Stimulated activated CD8-positive, alpha-beta memory T cell treated with anti-CD3 and anti-CD28 coated beads, Interleukin-12 subunit alpha, Interleukin-12 subunit beta, amount 100 ng/mL, for 4 hours (primary cell): Measurements from ENCODE around the gene NUP98.

Experiments used
- DNase-seq: peaks from one replicate; pipeline ENCODE4 v3.0.0-alpha.2; 2020; ENCODE audit warnings: low read depth

The NUP98 gene

DNA sequence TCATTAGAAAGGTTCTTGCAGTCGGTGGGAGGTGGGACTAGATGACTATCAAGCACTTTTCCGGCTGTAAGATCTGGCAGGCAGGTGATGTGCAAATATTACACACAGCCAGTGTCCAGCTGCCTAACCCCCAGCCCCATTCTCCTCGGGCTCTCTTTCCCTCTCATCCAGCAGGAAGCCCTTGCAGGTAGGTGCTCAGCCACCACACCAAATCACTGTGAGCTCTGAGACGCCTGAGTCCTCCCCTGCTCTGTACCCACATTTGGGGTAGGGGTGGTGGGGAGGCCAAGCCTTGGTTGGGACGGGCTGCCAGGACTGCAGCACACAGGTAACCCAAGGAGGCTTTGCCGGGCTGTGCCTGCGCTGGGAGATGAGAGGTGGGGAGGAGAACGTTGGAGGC is 156.2 kb downstream of the NUP98 start:
- no peak for DNase-seq

DNA sequence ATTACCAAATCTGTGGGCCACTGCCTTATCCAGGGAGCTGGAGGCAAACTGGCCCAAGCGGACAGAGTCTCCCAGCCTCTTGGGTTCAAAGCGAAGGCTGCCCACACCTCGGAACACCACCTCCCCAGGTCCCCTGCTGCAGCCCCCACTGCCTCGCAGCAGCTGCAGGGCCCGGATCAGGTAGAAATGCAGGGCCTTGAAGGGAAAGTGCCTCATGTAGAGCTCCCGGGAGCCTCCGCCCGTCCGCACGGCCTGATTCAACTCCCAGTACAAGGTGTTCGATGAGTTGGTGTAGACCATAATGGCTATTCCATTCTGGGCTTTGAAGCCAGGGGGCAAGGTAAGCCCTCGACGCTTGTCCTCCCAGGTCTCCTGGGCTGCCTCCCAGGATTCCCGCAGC is 157.5 kb downstream of the NUP98 start:
- DNase-seq, result no peak

GRCh38 chr11:3638513-3638912 is 158.8 kb downstream of the NUP98 start:
- DNase-seq, result no peak

- DNase-seq, result no peak
Measured at GRCh38 chr11:3637201-3637600, 160.2 kb downstream of the NUP98 start.

DNA sequence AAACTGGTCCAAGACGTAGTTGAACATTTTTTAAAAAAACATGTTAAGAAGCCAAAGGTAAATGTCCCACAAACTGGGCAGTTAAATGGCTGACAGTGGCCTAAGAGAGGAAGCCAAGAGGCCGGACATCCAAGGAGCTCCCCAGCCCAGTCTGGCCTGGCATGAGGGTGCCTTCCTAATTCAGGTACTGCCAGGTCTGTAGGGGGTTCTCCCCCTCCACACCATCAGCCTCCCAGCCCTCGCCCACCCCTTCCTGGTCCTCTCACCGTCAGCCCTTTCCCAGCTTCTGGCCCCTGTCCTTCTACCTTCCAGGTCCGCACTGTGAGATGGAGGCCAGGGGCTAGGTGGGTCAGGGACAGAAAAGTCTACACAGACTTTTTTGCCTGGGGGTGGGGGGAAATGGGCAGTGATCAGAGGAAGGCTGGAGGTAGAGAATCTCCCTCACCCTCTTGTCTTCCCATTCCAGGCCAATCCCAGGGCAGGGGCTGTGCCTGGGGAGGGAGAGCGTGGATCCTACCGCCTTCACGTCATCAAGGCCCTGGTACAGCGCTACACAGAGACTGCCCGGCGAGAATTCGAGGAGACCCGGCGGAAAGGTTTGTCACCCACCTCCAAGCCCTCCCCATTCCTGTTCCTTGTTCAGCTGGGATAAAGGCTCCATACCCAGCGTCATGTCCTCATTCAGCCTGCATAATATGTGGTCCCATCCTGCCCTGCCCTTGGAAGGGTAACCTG is 161.5 kb downstream of the NUP98 start:
- DNase-seq, result no peak

DNA sequence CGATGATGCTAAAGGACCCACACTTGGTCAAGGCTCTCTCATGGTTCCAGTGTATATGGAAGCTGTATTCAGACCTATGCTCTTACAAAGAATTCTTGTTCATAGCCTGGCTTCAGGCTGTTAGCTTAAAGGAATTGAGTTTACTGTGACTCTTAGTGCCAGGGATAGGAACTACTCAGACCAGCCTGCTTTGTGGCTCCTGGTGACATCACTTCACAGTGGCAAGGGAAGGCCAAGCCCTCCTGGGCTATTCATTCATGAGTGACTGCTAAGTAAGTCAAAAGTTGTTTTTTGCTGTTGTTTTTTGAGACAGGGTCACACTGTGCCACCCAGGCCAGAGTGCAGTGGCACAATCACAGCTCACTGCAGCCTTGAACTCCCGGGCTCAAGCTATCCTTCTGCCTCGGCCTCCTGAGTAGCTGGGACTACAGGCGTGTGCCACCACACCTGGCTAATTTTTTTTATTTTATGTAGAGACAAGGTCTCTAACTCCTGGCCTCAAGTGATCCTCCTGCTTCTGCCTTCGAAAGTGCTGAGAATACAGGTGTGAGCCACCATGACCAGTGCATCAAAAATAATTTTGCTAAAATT is 165.2 kb downstream of the NUP98 start:
- DNase-seq, result no peak

DNA sequence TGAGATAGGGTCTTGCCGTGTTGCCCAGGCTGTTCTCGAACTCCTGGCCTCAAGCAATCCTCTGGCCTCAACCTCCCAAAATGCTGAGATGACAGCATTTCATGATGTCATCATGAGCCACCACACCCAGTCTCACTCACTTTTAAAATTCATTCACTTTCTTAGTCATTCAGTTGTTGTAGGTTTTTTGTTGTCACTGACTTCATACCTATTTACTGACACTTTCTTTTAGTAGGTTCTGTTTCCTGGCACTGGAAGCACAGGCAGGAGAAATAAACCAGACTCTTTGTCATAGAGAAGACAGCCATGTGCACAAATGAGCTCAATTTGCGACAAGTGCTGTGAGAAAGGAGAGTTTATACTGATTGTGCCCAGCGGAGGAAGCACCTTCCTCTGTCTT is 166.0 kb downstream of the NUP98 start:
- DNase-seq, result no peak

- DNase-seq, result no peak
Measured at GRCh38 chr11:3627291-3627690, 170.1 kb downstream of the NUP98 start.

- DNase-seq, result no peak
Measured at GRCh38 chr11:3626250-3626960, 170.9 kb downstream of the NUP98 start.
